NCI-H2227 treated with DMSO at 0.1 percent for 48 hours (cell line): ENCODE results near the gene ULK4.

Experiments
- DNase-seq: peaks from one replicate; lab custom pipeline; 2025; lab: John Stamatoyannopoulos, UW

The ULK4 gene

DNA sequence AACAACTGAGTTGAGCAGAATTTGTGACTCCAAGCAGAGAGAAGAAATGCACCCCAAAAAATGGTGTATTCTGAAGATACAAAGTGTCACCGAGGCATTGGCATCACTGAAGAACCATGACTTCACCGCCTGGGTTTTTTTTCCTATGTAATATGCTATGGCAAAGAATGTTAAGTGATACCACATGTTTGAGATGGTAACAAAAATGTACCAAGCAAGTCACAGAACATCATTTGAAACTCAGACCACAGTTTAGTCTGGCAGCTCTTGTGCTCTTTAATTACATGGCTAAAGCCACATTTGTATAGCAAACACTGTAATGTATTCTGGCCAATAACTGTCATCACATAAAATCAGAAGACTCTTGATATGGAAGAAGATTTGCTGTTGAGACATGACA lies 323.5 kb downstream of the ULK4 start:
- no peak for DNase-seq

GRCh38 chr3:41632700-41633099 lies 329.2 kb downstream of the ULK4 start:
- no peak for DNase-seq

- DNase-seq: no peak
These were observed 331.2 kb downstream of the ULK4 start for GRCh38 chr3:41630708-41631107.

- no peak for DNase-seq
These were observed 331.9 kb downstream of the ULK4 start for GRCh38 chr3:41629986-41630385.

- DNase-seq: no peak
These were observed 332.8 kb downstream of the ULK4 start for GRCh38 chr3:41629072-41629471.

DNA sequence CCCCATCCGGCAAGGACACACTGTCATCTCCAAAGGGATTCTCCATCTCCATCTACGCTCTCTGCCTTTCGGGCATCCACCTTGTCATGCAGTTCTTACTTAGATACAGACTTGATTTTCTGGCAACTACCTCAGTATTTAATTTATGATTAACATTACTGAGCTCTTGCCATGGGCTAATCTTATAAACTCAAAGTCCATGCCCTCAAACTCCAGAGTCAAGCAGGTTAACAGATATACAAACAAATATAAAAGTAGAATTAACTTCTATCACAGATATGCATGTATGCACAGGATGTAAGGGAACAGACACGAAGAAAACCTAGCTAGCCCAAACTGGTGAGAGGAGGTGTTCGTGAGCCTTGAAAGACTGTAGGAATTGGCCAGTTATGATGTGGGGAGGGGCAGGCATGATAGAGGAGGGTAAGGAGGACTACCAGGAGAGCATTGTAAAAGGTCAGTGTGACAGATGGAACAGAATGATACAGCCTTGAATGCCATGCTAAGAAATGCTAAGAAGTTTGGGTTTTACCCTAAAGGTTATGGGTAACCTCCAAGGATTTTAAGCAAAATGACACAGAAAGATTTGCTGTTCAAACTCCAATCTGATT lies 334.3 kb downstream of the ULK4 start:
- no peak for DNase-seq

GRCh38 chr3:41612853-41613252 lies 349.1 kb downstream of the ULK4 start:
- no peak for DNase-seq

DNA sequence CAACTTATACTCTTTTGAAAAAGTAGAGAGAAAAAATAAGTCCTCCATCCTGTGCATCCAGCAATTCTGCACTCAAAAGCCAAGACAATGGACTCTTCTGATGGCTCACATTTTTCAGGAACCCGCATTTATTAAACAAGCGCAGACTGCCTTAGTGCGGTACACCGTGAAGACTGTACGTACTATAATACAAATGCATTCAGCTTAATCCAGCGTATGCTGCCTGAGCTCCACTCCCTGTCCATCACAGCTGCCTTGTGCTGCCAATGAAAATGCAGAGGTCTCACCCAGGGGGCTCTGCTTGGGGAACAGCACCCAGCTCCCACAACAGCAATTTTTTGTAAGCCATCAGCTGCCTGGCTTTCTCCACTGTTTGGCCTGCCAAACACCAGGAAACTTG lies 350.9 kb downstream of the ULK4 start:
- no peak for DNase-seq

DNA sequence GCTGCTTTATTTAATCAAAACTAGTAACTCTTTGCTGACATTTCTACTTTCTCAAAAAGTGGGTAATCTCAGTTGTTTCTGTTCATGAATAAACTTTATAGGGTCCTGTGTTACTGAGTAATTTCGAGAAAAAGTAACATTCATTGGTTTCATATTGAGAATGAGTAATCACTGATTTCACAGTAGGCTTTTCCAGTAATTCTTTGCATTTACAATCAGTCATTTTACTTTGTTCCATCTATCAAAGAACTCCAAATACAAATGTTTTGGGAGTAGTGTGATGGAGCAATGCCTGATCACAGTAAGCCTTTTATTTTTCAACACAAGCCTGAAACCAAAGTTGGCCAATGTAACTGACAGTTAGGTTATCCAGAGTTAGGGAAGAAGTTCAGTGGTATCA lies 353.6 kb downstream of the ULK4 start:
- DNase-seq: no peak

DNA sequence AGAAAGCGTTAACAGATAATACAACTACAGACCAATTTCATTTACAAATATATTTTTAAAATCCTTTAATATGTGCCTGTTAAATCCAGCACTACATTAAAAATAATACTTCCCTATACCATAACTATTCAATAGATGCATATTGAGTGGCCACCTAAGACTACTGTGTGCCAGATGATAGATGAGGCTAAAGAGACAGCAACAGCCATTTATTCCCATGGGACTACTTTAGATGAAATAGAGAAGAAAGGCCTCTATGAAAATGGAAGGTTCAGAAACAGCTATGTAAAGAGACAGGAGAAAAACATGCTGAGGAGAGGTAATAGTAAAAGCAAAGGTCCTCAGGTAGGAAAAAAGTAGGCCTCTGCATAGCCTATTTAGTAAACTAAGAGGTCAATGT lies 358.1 kb downstream of the ULK4 start:
- no peak for DNase-seq

GRCh38 chr3:41602121-41602520 lies 359.8 kb downstream of the ULK4 start:
- no peak for DNase-seq

DNA sequence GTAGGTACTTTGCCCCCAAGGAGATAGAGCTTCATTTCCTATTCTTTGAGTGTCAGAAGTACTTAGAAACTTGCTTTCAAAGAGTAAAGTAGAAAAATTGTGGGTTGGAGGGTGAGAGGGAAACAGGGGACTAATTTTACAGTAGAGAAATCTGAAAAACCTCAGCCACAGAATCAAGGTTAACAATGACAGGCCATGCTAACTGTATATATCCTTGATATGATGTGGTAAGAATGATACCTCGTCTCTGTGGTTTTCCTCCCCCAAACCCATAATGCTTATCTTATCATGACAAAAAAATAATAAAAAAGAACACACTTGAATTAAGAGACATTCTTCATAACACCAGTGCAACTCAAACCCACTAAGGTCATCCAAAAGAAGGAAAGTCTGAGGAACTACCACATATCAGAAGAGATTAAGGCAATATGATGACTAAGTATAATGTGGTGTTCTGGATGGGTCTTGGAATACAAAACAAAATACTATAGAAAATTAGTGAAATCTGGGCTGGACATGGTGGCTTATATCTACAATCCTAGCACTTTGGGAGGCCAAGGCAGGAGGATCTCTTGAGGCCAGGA lies 360.4 kb downstream of the ULK4 start:
- DNase-seq: no peak

DNA sequence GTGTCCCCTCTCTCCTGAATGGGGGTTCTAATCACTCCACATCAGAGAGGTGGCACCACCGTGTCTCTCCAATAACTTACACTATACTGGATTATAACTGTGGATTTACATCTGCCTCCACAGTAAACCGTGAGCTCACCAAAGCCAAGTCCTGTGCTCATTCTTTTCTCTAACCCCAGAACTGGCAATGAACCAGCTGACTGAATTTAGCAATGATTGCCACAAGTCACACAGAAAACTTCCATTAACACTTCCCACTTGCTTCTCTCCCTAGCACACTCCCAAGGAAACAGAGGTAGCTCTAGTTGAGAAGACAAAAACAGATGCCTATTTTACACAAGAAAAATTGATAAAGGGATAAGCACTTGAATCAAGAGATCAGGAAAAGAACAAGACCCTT lies 361.3 kb downstream of the ULK4 start:
- DNase-seq: no peak

GRCh38 chr3:41599127-41599484 lies 362.8 kb downstream of the ULK4 start:
- no peak for DNase-seq

DNA sequence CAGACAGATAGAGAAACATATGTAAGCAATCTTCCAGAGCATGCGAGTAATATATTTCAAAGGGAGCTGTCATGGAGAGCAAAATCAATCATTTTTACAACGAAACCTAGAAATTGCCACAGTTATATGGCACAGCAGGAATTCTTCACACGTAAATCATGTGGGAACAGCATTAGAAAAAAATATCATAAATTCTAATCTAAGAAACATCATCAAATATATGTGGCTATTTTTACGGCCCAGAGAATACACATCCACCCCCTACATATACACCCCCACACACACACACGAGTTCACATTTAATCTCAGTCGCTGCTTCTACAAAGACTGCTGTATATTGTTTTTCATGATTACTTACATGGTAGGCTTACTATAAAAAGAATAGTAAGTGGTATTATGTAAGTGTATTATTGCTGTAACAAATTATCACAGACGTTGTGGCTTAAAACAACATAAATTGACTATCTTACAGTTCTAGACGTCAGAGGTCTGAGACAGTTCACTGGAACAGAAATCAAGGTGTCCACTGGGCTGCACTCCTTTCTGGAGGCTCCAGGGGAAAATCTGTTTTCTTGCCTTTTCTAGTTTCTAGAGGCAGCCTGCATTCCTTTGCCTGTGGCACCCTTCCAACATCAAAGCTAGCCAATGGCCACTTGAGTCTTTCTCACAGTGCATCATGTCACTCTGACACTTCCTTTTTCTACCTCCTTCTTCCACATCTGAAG lies 363.3 kb downstream of the ULK4 start:
- DNase-seq: no peak

GRCh38 chr3:41593774-41594173 lies 368.1 kb downstream of the ULK4 start:
- no peak for DNase-seq

GRCh38 chr3:41592753-41593510 lies 369.0 kb downstream of the ULK4 start:
- no peak for DNase-seq

DNA sequence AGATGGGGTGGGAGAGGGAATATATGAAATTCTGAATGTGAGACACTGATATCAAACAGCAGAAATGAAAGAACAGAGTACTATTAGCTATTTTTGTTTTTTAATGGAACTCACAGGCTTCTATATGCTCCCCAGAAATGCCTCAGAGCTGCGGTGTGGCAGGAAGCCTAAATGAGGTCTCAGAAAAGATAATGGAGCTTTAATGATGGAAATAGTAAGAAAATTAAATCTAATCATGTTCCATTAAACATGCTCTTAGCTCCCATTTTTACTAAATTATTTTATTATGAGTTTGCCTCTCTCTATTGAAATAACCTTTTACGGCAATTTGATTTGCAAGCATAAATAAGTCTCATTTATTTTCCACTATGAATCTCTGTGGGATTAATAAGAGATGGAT lies 378.9 kb downstream of the ULK4 start:
- DNase-seq: no peak

DNA sequence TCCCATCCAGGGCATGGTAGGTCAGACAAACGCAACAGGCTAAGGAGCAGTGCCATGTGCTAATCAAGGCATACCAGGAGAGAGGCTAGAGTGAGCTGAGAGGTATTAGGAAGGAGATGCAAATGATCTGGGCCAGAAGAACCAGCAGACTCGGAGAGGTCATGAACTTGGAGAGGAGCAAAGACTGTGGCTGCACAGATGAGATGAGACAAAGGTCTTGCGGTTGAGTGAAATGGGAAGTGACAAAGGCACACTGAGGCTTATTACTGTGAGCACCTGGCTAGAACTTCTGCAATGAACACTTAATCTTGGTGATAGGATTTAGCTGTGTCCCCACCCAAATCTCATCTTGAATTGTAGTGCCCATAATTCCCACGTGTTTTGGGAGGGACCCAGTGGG lies 380.2 kb downstream of the ULK4 start:
- no peak for DNase-seq

DNA sequence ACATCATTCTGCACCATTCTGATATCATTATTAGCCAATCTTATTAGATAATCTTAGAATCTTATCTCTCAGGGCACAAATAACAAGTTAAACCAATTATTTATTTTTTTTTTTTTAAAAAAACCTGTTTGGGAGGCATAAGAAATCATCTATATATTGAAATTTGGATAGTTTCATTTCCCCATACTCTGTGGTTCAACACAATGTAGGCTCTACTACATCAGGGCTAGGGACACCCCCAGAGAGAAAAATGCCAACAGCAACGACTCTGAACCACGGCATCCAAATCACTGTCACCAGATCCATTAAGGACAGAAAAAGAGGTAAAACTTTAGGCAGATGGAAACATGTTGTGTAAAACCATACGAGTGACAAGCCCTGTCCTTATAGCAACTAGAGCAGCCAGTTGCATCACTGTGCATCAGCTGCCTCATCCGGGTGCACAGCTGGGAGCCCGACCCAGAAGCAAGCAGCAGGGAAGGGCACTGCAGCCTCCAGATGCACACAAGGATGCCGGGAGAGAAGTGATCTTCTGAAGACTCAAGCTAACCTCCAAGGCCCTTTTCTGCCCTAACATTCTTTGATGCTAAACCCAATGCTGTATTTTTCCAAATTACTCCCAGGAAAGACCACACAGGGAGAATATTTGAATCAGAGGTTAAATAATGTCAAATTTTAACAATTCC lies 381.5 kb downstream of the ULK4 start:
- no peak for DNase-seq

- no peak for DNase-seq
These were observed 382.0 kb downstream of the ULK4 start for GRCh38 chr3:41579861-41580260.

GRCh38 chr3:41578798-41579197 lies 383.1 kb downstream of the ULK4 start:
- DNase-seq: no peak
